ENCODE results near the gene MYLK3. TPM values are rescaled to one million over a fixed set of nuclear protein-coding genes. Genes with fewer than 3 reads are reported as not detected.

The MYLK3 gene
- total and polyA plus RNA-seq, 9 donors: 0.24 to 2.0 (median 0.68) TPM

DNA sequence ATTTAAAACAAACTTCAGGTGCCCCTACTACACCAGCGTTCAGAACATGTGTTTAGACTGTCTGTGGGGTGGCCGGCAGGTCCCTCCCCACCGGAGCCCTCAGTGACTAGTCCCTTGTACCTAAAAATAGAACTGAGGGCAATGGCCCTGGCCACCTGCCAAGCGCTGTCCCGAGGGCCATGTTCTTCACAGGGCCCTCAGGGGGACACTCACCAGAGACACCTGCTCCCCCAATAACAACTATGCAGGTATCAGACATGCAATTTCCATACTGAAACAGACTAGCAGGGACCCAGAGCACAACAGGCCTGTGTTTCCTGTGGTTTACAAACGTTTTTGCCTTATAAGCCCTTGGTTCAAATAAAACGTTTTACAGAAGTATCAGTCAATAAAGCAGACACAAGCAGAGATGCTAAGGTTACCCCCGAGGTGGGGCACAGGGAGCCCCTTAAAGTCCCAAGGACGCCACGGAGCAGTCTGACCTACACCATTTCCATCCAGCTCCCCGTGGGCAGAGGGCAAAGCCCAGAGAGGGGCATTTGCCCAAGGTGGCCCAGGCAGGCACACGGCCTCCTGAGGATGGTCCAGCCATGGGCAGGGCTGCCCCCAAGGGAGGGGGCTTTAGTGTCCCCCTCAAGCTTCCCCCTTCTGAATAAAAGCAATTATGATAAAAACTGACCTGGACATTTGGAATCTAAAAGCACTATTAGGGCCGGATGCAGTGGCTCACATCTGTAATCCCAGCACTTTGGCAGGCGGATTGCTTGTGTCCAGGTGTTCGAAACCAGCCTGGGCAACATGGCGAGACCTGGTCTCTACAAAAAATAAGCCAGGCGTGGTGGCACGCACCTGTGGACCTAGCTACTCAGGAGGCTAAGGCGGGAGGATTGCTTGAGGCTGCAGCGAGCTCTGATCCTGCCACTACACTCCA is 896 bp upstream of the MYLK3 start:
- no peak for DNase-seq
- Histone ChIP-seq H3K4me3 (no peak overlapping the region), H3K36me3 (no peaks in the 10 kb centered on the region), H3K9me3 (no peaks in the 10 kb centered on the region), H3K27me3 (no peaks in the 10 kb centered on the region), H3K27ac (no peak overlapping the region), H3K4me1 (ENCODE audit: insufficient read depth) (no peaks in the 10 kb centered on the region)
- 66 to 73% (median 66%) methylated on average over 20 of the region's 20 CpGs for WGBS, 3 donors
- intact Hi-C loops (cut with DNase I): no loop called here
- TF ChIP-seq, protein P1, sequence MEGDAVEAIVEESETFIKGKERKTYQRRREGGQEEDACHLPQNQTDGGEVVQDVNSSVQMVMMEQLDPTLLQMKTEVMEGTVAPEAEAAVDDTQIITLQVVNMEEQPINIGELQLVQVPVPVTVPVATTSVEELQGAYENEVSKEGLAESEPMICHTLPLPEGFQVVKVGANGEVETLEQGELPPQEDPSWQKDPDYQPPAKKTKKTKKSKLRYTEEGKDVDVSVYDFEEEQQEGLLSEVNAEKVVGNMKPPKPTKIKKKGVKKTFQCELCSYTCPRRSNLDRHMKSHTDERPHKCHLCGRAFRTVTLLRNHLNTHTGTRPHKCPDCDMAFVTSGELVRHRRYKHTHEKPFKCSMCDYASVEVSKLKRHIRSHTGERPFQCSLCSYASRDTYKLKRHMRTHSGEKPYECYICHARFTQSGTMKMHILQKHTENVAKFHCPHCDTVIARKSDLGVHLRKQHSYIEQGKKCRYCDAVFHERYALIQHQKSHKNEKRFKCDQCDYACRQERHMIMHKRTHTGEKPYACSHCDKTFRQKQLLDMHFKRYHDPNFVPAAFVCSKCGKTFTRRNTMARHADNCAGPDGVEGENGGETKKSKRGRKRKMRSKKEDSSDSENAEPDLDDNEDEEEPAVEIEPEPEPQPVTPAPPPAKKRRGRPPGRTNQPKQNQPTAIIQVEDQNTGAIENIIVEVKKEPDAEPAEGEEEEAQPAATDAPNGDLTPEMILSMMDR (IDR thresholded peaks at IDR 0.05): no peak
- no peak for TF ChIP-seq EP300 (IDR thresholded peaks at IDR 0.05)

DNA sequence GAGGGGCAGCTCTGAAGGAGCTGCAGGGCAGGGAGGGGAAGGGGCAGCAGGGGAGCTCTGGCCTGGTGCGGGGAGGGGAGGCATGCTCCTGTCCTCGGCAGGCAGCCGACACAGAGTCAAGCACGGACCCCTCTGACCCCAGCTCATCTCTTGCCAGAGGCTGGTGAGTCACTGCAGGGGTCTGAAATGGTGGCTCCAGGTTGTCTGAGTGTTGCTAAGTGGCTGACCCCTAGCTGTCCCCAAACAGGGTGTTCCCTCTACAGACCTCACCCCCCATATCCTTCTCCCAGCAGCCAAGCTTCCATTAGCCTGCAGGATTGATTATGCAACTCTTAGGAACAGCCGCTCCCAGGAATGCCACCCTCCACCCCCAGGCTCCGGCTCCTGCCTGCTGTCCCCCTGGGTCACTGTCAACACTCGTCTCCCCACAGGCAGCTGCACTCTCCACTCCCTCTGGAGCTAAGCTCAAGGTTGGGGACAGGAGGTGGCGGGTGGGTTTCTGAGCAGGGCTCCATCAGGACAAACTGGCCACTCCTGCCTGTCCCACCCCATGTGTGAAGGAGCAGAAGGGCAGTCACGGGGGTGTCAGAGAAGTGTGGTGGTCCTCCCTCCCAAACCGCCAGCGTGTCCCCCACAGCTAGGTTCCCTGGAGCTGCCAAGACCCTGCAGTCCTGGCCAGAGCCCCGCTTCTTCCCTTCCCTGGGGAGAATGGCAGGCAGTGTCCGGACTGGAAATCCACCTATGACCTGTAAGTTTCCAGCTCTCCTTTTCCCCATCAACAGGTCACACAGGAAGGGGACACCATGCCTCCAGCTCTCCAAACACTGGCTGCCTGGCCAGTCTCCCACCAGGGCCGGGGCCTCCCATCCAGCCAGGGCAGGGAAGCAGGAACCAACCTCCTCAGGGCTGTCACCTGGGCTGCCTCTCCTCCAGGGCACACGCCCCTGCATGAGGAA is 1.0 kb downstream of the MYLK3 start:
- 83 to 87% (median 86%) methylated on average over 14 to 15 of the region's 15 CpGs for WGBS, 3 donors
- Histone ChIP-seq H3K27me3 (no peaks in the 10 kb centered on the region), H3K9me3 (no peaks in the 10 kb centered on the region), H3K27ac (no peak overlapping the region), H3K36me3 (no peaks in the 10 kb centered on the region), H3K4me1 (ENCODE audit: insufficient read depth) (no peaks in the 10 kb centered on the region), H3K4me3 (no peak overlapping the region)
- intact Hi-C loops (cut with DNase I): no loop called here
- no peak for DNase-seq
- TF ChIP-seq POLR2A (IDR thresholded peaks at IDR 0.05) (no peak), EP300 (IDR thresholded peaks at IDR 0.05) (no peak)
- TF ChIP-seq, protein P1 (IDR thresholded peaks at IDR 0.05): no peak

DNA sequence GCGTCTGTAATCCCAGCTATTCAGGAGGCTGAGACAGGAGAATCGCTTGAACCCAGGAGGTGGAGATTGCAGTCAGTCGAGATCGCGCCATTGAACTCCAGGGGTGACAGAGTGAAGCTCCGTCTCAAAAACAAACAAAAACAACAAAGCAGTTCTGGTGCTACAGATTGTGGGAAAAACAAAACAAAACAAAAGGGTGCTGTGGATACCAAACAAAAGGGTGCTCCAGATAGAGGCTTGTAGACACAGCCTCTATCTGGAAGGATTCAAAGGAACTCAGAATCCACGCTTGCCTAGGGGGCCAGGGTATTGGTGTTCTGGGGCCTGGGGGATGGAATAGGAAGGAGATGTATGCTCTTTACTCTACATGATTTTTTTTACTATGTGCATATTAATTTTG is 2.5 kb downstream of the MYLK3 start:
- Histone ChIP-seq H3K27me3 (no peaks in the 10 kb centered on the region), H3K4me3 (no peak overlapping the region), H3K9me3 (no peaks in the 10 kb centered on the region), H3K27ac (no peak overlapping the region), H3K4me1 (ENCODE audit: insufficient read depth) (no peaks in the 10 kb centered on the region), H3K36me3 (no peaks in the 10 kb centered on the region)
- DNase-seq: no peak
- 77 to 79% (median 77%) methylated on average over 7 of the region's 7 CpGs for WGBS, 3 donors
- TF ChIP-seq EP300 (IDR thresholded peaks at IDR 0.05) (no peak), POLR2A (IDR thresholded peaks at IDR 0.05) (no peak)
- TF ChIP-seq, protein P1 (IDR thresholded peaks at IDR 0.05): no peak
- intact Hi-C loops (cut with DNase I): no loop called here

DNA sequence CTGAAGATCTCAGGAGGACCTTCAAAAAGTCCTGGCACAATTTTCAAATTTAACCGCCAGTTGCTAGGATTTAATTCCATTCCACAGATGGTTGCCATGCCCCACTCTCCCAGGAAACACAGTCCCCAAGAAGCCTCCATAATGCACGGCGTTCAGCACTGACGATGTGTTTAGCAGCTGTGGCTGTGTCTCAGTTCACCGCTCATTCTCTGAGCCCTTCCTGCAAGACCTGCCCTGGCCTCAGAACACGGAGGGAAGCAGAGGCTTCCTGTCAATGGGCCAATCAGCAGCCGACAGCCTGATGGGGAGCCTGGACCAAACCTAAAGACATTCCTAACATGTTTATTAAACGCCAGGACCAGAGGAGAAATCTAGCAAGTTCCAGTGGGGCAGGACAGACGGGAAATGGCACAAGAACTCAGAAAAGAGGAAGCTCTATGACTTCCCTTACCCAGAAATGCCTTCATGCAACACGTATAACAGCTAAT is 4.9 kb downstream of the MYLK3 start:
- Histone ChIP-seq H3K9me3 (no peaks in the 10 kb centered on the region), H3K36me3 (no peaks in the 10 kb centered on the region), H3K27me3 (no peaks in the 10 kb centered on the region), H3K4me3 (no peak overlapping the region), H3K4me1 (ENCODE audit: insufficient read depth) (no peaks in the 10 kb centered on the region), H3K27ac (no peak overlapping the region)
- DNase-seq: no peak
- intact Hi-C loops (cut with DNase I): no loop called here
- 28 to 36% (median 33%) methylated on average over 10 of the region's 10 CpGs for WGBS, 3 donors
- TF ChIP-seq EP300 (IDR thresholded peaks at IDR 0.05) (no peak), POLR2A (IDR thresholded peaks at IDR 0.05) (no peak)
- TF ChIP-seq, protein P1 (IDR thresholded peaks at IDR 0.05): no peak
